HepG2 (cell line): ENCODE results near the gene FBXW8. TPM values are rescaled to one million over a fixed set of nuclear protein-coding genes. Genes with fewer than 3 reads are reported as not detected.

Experiments
- ARID4A ChIP-seq: sonication (generic); formaldehyde crosslinking; IDR thresholded peaks from 2 replicates; pipeline ENCODE4 v1.5.0; 2020; ENCODE audit warnings: mild to moderate bottlenecking, missing genetic modification reagents, borderline replicate concordance
- ATF5 ChIP-seq: sonication (generic); formaldehyde crosslinking; IDR thresholded peaks from 2 replicates; pipeline ENCODE4 v1.4.0; 2020; ENCODE audit warnings: mild to moderate bottlenecking, low read depth, missing genetic modification reagents
- GFI1 ChIP-seq: sonication (generic); formaldehyde crosslinking; IDR thresholded peaks from 2 replicates; pipeline ENCODE4 v1.5.0; 2020; ENCODE audit warnings: missing genetic modification reagents, mild to moderate bottlenecking, borderline replicate concordance
- GMEB2 ChIP-seq: IDR thresholded peaks from 2 replicates; pipeline ENCODE4 v1.6.1; 2016; ENCODE audit warnings: missing biosample characterization, missing genetic modification reagents, low read depth
- HOXA3 ChIP-seq: sonication (generic); formaldehyde crosslinking; IDR thresholded peaks from 2 replicates; pipeline ENCODE4 v1.5.0; 2020; ENCODE audit warnings: missing genetic modification reagents
- ISL2 ChIP-seq: sonication (generic); formaldehyde crosslinking; IDR thresholded peaks from 2 replicates; pipeline ENCODE4 v1.5.0; 2020; ENCODE audit warnings: missing genetic modification reagents
- LRRFIP1 ChIP-seq: sonication (generic); formaldehyde crosslinking; conservative IDR thresholded peaks from 2 replicates; pipeline ENCODE4 v1.4.0; 2020; ENCODE audit warnings: missing genetic modification reagents
- MED1 ChIP-seq: sonication (generic); formaldehyde crosslinking; IDR thresholded peaks from 2 replicates; pipeline ENCODE4 v1.4.0; 2020; ENCODE audit warnings: missing genetic modification reagents
- MED13 ChIP-seq: sonication (generic); formaldehyde crosslinking; IDR thresholded peaks from 2 replicates; pipeline ENCODE4 v1.5.0; 2020; ENCODE audit warnings: missing genetic modification reagents
- PRMT3 ChIP-seq: sonication (generic); formaldehyde crosslinking; IDR thresholded peaks from 2 replicates; pipeline ENCODE4 v1.8.1; 2022; ENCODE audit warnings: low read depth, mild to moderate bottlenecking, moderate library complexity, missing genetic modification reagents, borderline replicate concordance
- SALL2 ChIP-seq: sonication (generic); formaldehyde crosslinking; IDR thresholded peaks from 2 replicates; pipeline ENCODE4 v1.8.1; 2023; ENCODE audit warnings: mild to moderate bottlenecking, missing genetic modification reagents, inconsistent platforms
- TSC22D2 ChIP-seq: sonication (generic); formaldehyde crosslinking; IDR thresholded peaks from 2 replicates; pipeline ENCODE4 v1.5.1; 2020; ENCODE audit warnings: missing genetic modification reagents, mild to moderate bottlenecking, borderline replicate concordance
- ZFP1 ChIP-seq: IDR thresholded peaks from 2 replicates; pipeline ENCODE4 v1.6.1; 2016
- ZNF503 ChIP-seq: sonication (generic); formaldehyde crosslinking; IDR thresholded peaks from 2 replicates; pipeline ENCODE4 v1.4.0; 2020; ENCODE audit warnings: missing genetic modification reagents
- ZNF558 ChIP-seq: sonication (generic); formaldehyde crosslinking; IDR thresholded peaks from 2 replicates; pipeline ENCODE4 v1.9.0; 2022; ENCODE audit warnings: mild to moderate bottlenecking, missing genetic modification reagents, borderline replicate concordance
- ZNF563 ChIP-seq: sonication (generic); formaldehyde crosslinking; IDR thresholded peaks from 2 replicates; pipeline ENCODE4 v1.8.0; 2022; ENCODE audit warnings: mild to moderate bottlenecking, moderate library complexity, missing genetic modification reagents
- ZNF772 ChIP-seq: sonication (generic); formaldehyde crosslinking; IDR thresholded peaks from 2 replicates; pipeline ENCODE4 v1.5.0; 2020; ENCODE audit warnings: mild to moderate bottlenecking, missing genetic modification reagents
- polyA plus RNA-seq, 8 experiments: library from polyadenylated mRNA; depleted of rRNA in 3 of 8; stranded (reverse) in 7 of 8; unstranded in 1 of 8; fragments of >200 nt; fragmentation: Illumina TruSeq in 4 of 8; extraction: Trizol in 4 of 8; gene quantifications; 2 replicates each; pipeline versions ENCODE4 v1.2.1 to v1.2.3, GENCODE V29; 2011 to 2016; ENCODE audit warnings: low read depth in 4 of 8, missing spikeins in 1 of 8, mixed read lengths in 1 of 8; ENCODE audit not compliant: insufficient read depth in 1 of 8
- total RNA-seq, 5 experiments: library from RNA; depleted of rRNA; stranded (reverse); fragments of >200 nt; fragmentation: Illumina TruSeq; extraction: Trizol; gene quantifications; 2 replicates each; pipeline ENCODE4 v1.2.3, GENCODE V29; 2016; ENCODE audit warnings: low read depth in 1 of 5

Gene FBXW8
- total and polyA plus RNA-seq, 2 of the 13 experiments (the other 11 are each of a cell fraction or from before 2014, with no cell fraction given): 5.1 to 5.9 TPM

GRCh38 chr12:117024961-117025480 is 114.3 kb downstream of the FBXW8 start (continued):
- TF ChIP-seq ARID4A (CRISPR knock-in tag): no peak
- no peak for TF ChIP-seq ZNF563 (CRISPR knock-in tag)
- no peak for TF ChIP-seq GMEB2
- no peak for TF ChIP-seq ZNF503 (CRISPR knock-in tag)
- no peak for TF ChIP-seq GFI1 (CRISPR knock-in tag)
- 0 out of 2 replicates have a peak, but pooled peaks have one; percentile 5 for TF ChIP-seq ZNF772 (CRISPR knock-in tag)
- no peak for TF ChIP-seq ATF5
- 0 out of 2 replicates have a peak, but pooled peaks have one; percentile 45 for TF ChIP-seq MED13 (CRISPR knock-in tag)
- 0 out of 2 replicates have a peak, but pooled peaks have one; percentile 15 for TF ChIP-seq ISL2 (CRISPR knock-in tag)
- TF ChIP-seq ZNF558: no peak
- TF ChIP-seq ZFP1 (CRISPR knock-in tag): no peak
- no peak for TF ChIP-seq TSC22D2 (CRISPR knock-in tag)
- no peak for TF ChIP-seq MED1 (CRISPR knock-in tag)
- peak; percentile 46; the same call in 1 of the 2 replicates for TF ChIP-seq SALL2 (CRISPR knock-in tag)
- TF ChIP-seq PRMT3 (CRISPR knock-in tag): no peak
- no peak for TF ChIP-seq LRRFIP1 (CRISPR knock-in tag)
- TF ChIP-seq HOXA3: 0 out of 2 replicates have a peak, but pooled peaks have one; percentile 10
